Stimulated activated CD4-positive, alpha-beta T cell treated with anti-CD3 and anti-CD28 coated beads, Interleukin-2, amount 100 ng/mL, for 4 hours (primary cell): ENCODE measurements around the gene THSD7A.

ENCODE experiments used
- DNase-seq: peaks from one replicate; pipeline ENCODE4 v3.0.0-alpha.2; 2020; ENCODE audit warnings: low read depth

THSD7A gene

GRCh38 chr7:11507929-11508328 lies 324.1 kb downstream of the THSD7A start:
- no peak for DNase-seq

GRCh38 chr7:11506417-11506816 lies 325.6 kb downstream of the THSD7A start:
- no peak for DNase-seq

- no peak for DNase-seq
Measured at GRCh38 chr7:11505471-11505985, 326.5 kb downstream of the THSD7A start.

GRCh38 chr7:11492307-11492706 lies 339.7 kb downstream of the THSD7A start:
- DNase-seq, result no peak

- no peak for DNase-seq
Measured at GRCh38 chr7:11491811-11492210, 340.2 kb downstream of the THSD7A start.

GRCh38 chr7:11489280-11489679 lies 342.7 kb downstream of the THSD7A start:
- DNase-seq, result no peak

GRCh38 chr7:11486271-11486670 lies 345.7 kb downstream of the THSD7A start:
- no peak for DNase-seq

- DNase-seq, result no peak
Measured at GRCh38 chr7:11485636-11486035, 346.4 kb downstream of the THSD7A start.

- DNase-seq, result no peak
Measured at GRCh38 chr7:11480143-11480542, 351.9 kb downstream of the THSD7A start.

GRCh38 chr7:11478882-11479281 lies 353.1 kb downstream of the THSD7A start:
- no peak for DNase-seq

GRCh38 chr7:11478426-11478825 lies 353.6 kb downstream of the THSD7A start:
- DNase-seq, result no peak

- no peak for DNase-seq
Measured at GRCh38 chr7:11474902-11475585, 357.0 kb downstream of the THSD7A start.

GRCh38 chr7:11473807-11474424 lies 358.1 kb downstream of the THSD7A start:
- DNase-seq, result no peak

- DNase-seq, result no peak
Measured at GRCh38 chr7:11473220-11473619, 358.8 kb downstream of the THSD7A start.

GRCh38 chr7:11472646-11473045 lies 359.4 kb downstream of the THSD7A start:
- no peak for DNase-seq

- no peak for DNase-seq
Measured at GRCh38 chr7:11471255-11471654, 360.7 kb downstream of the THSD7A start.

GRCh38 chr7:11469028-11469745 lies 362.8 kb downstream of the THSD7A start:
- no peak for DNase-seq

- DNase-seq, result no peak
Measured at GRCh38 chr7:11466517-11467105, 365.4 kb downstream of the THSD7A start.

GRCh38 chr7:11464624-11465023 lies 367.4 kb downstream of the THSD7A start:
- no peak for DNase-seq

GRCh38 chr7:11461946-11462345 lies 370.1 kb downstream of the THSD7A start:
- no peak for DNase-seq

- DNase-seq, result no peak
Measured at GRCh38 chr7:11458736-11459483, 373.1 kb downstream of the THSD7A start.

GRCh38 chr7:11457419-11457818 lies 374.6 kb downstream of the THSD7A start:
- DNase-seq, result no peak
